DND-41 (cell line): Measurements from ENCODE around the gene PLXNA3.

Experiments
- ATAC-seq: fragments of 200-7000 bp; cut with Tn5 transposase; 3 replicates; pipeline ENCODE4 v1.9.1; 2021; ENCODE audit warnings: low read depth; ENCODE audit not compliant: insufficient read depth
- DNase-seq: peaks from one replicate; pipeline ENCODE4 v3.0.0-alpha.2; 2020
- H2AFZ ChIP-seq: 2 replicates; pipeline ENCODE4 v1.6.0; 2012; ENCODE audit warnings: low read depth, low read length
- H3K27ac ChIP-seq: 2 replicates; pipeline ENCODE4 v1.5.1; 2012; ENCODE audit warnings: low read length, inconsistent platforms
- H3K27me3 ChIP-seq: fragments of 200-600 bp; sonication (generic); 2 replicates; pipeline ENCODE4 v1.6.0; 2012; ENCODE audit warnings: low read length, mild to moderate bottlenecking, inconsistent platforms; ENCODE audit not compliant: insufficient read depth, poor library complexity
- H3K36me3 ChIP-seq: 2 replicates; pipeline ENCODE4 v1.5.1; 2012; ENCODE audit warnings: low read length, inconsistent platforms; ENCODE audit not compliant: insufficient read depth
- H3K4me1 ChIP-seq: 2 replicates; pipeline ENCODE4 v1.5.1; 2012; ENCODE audit warnings: mild to moderate bottlenecking, low read length; ENCODE audit not compliant: insufficient read depth
- H3K4me2 ChIP-seq: 2 replicates; pipeline ENCODE4 v1.6.0; 2012; ENCODE audit warnings: mild to moderate bottlenecking, moderate library complexity, low read length, inconsistent platforms; ENCODE audit not compliant: insufficient read depth
- H3K4me3 ChIP-seq, 2 experiments: fragments of 200-600 bp in 1 of 2; shearing (Covaris generic) in 1 of 2; 2 replicates each; pipeline ENCODE4 v1.5.1; 2012 to 2016; ENCODE audit warnings: inconsistent platforms in 2 of 2, low read length in 2 of 2, mild to moderate bottlenecking in 2 of 2, low read depth in 1 of 2, moderate library complexity in 1 of 2
- H3K79me2 ChIP-seq: 2 replicates; pipeline ENCODE4 v1.6.0; 2012; ENCODE audit warnings: low read length, inconsistent platforms; ENCODE audit not compliant: insufficient read depth
- H3K9ac ChIP-seq: 2 replicates; pipeline ENCODE4 v1.6.0; 2012; ENCODE audit warnings: low read depth, mild to moderate bottlenecking, inconsistent platforms, low read length, moderate library complexity
- H3K9me3 ChIP-seq: 2 replicates; pipeline ENCODE4 v1.5.1; 2012; ENCODE audit warnings: low read length, moderate library complexity, mild to moderate bottlenecking, inconsistent platforms; ENCODE audit not compliant: insufficient read depth, severe bottlenecking
- H4K20me1 ChIP-seq: 2 replicates; pipeline ENCODE4 v1.6.0; 2012; ENCODE audit warnings: low read length; ENCODE audit not compliant: insufficient read depth
- CTCF ChIP-seq: IDR thresholded peaks from 2 replicates; pipeline ENCODE4 v1.5.1; 2012; ENCODE audit warnings: borderline replicate concordance, low read length, moderate library complexity, mild to moderate bottlenecking; ENCODE audit not compliant: poor library complexity, severe bottlenecking; ENCODE audit errors: extremely low read depth
- EZH2 ChIP-seq: IDR thresholded peaks from 3 replicates; pipeline ENCODE4 v1.6.1; 2012; ENCODE audit warnings: borderline replicate concordance, low read depth, mild to moderate bottlenecking, moderate library complexity, low read length, inconsistent platforms; ENCODE audit not compliant: severe bottlenecking

PLXNA3 gene

GRCh38 chrX:154511761-154512160, 53.7 kb downstream of the PLXNA3 start:
- ATAC-seq (no peak), DNase-seq (no peak)
- Histone ChIP-seq H3K4me1 (peaks cover 19% of the 10 kb centered on the region), H3K79me2 (peaks cover 11% of the 10 kb centered on the region), H3K4me3 (no peak overlapping the region), H3K9ac (no peak overlapping the region), H3K36me3 (peaks cover 8% of the 10 kb centered on the region; the same call in 1 of the 2 replicates), H3K27ac (no peak overlapping the region), H4K20me1 (no peaks in the 10 kb centered on the region), H3K4me2 (no peak overlapping the region), H2AFZ (no peak overlapping the region), H3K9me3 (no peaks in the 10 kb centered on the region), H3K27me3 (no peaks in the 10 kb centered on the region)
- no peak for TF ChIP-seq EZH2
- TF ChIP-seq CTCF, result no peak

GRCh38 chrX:154512879-154513553, 54.9 kb downstream of the PLXNA3 start:
- H3K27me3 ChIP-seq, result no peaks in the 10 kb centered on the region
- no peak for TF ChIP-seq EZH2
- no peak for TF ChIP-seq CTCF
- no peak overlapping the region for H3K4me2 ChIP-seq
- no peak for ATAC-seq
- peaks cover 4% of the 10 kb centered on the region; the same call in 1 of the 2 replicates for H3K36me3 ChIP-seq
- no peak overlapping the region for H3K4me3 ChIP-seq
- no peaks in the 10 kb centered on the region for H3K9me3 ChIP-seq
- no peak overlapping the region for H3K9ac ChIP-seq
- H4K20me1 ChIP-seq, result no peaks in the 10 kb centered on the region
- H3K27ac ChIP-seq, result no peak overlapping the region
- H2AFZ ChIP-seq, result no peak overlapping the region
- peaks cover 23% of the 10 kb centered on the region for H3K4me1 ChIP-seq
- peaks cover 11% of the 10 kb centered on the region for H3K79me2 ChIP-seq
- no peak for DNase-seq

DNA sequence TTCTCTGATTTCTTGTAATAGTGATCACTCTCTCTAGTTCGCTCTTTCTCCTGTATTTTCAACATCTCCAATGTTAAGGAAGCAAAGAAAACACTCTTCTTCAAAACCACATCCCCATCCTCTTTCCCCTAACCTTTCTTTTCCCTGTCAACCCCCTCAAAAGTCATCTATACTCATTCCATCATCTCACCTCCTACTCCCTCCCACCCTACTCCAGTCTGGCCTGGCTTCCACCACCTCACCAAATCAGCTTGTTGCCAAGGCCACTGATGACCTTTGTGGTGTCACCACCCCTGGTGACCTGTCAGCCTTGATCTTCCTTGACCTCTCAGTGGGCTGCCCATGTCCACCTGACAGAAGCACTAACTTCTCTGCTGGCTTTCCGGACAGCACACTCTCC, 55.6 kb downstream of the PLXNA3 start:
- no peak overlapping the region for H3K9ac ChIP-seq
- H3K79me2 ChIP-seq, result peaks cover 11% of the 10 kb centered on the region
- H2AFZ ChIP-seq, result no peak overlapping the region
- H3K9me3 ChIP-seq, result no peaks in the 10 kb centered on the region
- DNase-seq (no peak), ATAC-seq (no peak)
- no peak overlapping the region for H3K27ac ChIP-seq
- H3K27me3 ChIP-seq, result no peaks in the 10 kb centered on the region
- no peak for TF ChIP-seq EZH2
- TF ChIP-seq CTCF, result no peak
- H3K4me3 ChIP-seq, result no peak overlapping the region
- peaks cover 4% of the 10 kb centered on the region; the same call in 1 of the 2 replicates for H3K36me3 ChIP-seq
- H4K20me1 ChIP-seq, result no peaks in the 10 kb centered on the region
- H3K4me2 ChIP-seq, result no peak overlapping the region
- peaks cover 23% of the 10 kb centered on the region for H3K4me1 ChIP-seq
